Loucy (cell line): ENCODE measurements around the gene C1orf53.

Experiments used
- H2AFZ ChIP-seq: fragments of 200-600 bp; sonication (generic); 2 replicates; pipeline ENCODE4 v1.6.0; 2016; ENCODE audit warnings: antibody characterized with exemption, mild to moderate bottlenecking, low read length, moderate library complexity
- H3F3A ChIP-seq: fragments of 200-600 bp; 2 replicates; pipeline ENCODE4 v1.6.0; 2016; ENCODE audit warnings: antibody characterized with exemption, low read depth, mild to moderate bottlenecking
- H3K27me3 ChIP-seq: fragments of 200-600 bp; sonication (generic); 2 replicates; pipeline ENCODE4 v1.6.1; 2014; ENCODE audit warnings: low read length, mild to moderate bottlenecking; ENCODE audit not compliant: insufficient read depth, poor library complexity, severe bottlenecking
- H3K36me3 ChIP-seq: fragments of 200-600 bp; sonication (generic); 2 replicates; pipeline ENCODE4 v1.6.1; 2016; ENCODE audit warnings: low read length; ENCODE audit not compliant: insufficient read depth
- H3K4me1 ChIP-seq: fragments of 200-600 bp; sonication (generic); 2 replicates; pipeline ENCODE4 v1.5.1; 2014; ENCODE audit warnings: low read length, mild to moderate bottlenecking; ENCODE audit not compliant: insufficient read depth, poor library complexity, severe bottlenecking
- H3K4me2 ChIP-seq: fragments of 200-600 bp; sonication (generic); 2 replicates; pipeline ENCODE4 v1.6.0; 2014; ENCODE audit warnings: antibody characterized with exemption, low read length, low read depth, mild to moderate bottlenecking; ENCODE audit not compliant: poor library complexity, severe bottlenecking
- H3K4me3 ChIP-seq: fragments of 200-600 bp; sonication (generic); 2 replicates; pipeline ENCODE4 v1.5.1; 2014; ENCODE audit warnings: low read length, mild to moderate bottlenecking, mixed read lengths; ENCODE audit not compliant: poor library complexity, severe bottlenecking
- H3K79me2 ChIP-seq: fragments of 200-600 bp; sonication (generic); 2 replicates; pipeline ENCODE4 v1.6.1; 2014; ENCODE audit warnings: low read length; ENCODE audit not compliant: insufficient read depth
- H3K9ac ChIP-seq: fragments of 200-600 bp; sonication (generic); 2 replicates; pipeline ENCODE4 v1.6.0; 2014; ENCODE audit warnings: mild to moderate bottlenecking, low read depth, low read length, moderate library complexity; ENCODE audit not compliant: poor library complexity, severe bottlenecking
- H3K9me2 ChIP-seq: fragments of 200-600 bp; sonication (generic); replicated peaks from 2 replicates; pipeline ENCODE4 v1.6.1; 2016; ENCODE audit warnings: low read depth, low read length, mixed read lengths
- H3K9me3 ChIP-seq: fragments of 200-600 bp; sonication (generic); 2 replicates; pipeline ENCODE4 v1.6.1; 2014; ENCODE audit warnings: mild to moderate bottlenecking, antibody characterized with exemption, low read length, low read depth; ENCODE audit not compliant: insufficient read depth
- H4K20me1 ChIP-seq: fragments of 200-600 bp; sonication (generic); 2 replicates; pipeline ENCODE4 v1.6.0; 2014; ENCODE audit warnings: antibody characterized with exemption, low read length, mild to moderate bottlenecking; ENCODE audit not compliant: insufficient read depth, poor library complexity, severe bottlenecking
- CTCF ChIP-seq: fragments of 200-600 bp; sonication (generic); conservative IDR thresholded peaks from 2 replicates; pipeline ENCODE4 v1.5.1; 2014; ENCODE audit warnings: mild to moderate bottlenecking, antibody characterized with exemption, low read length
- EZH2phosphoT487 ChIP-seq: fragments of 200-600 bp; IDR thresholded peaks from 2 replicates; pipeline ENCODE4 v1.6.1; 2018; ENCODE audit warnings: antibody characterized with exemption, mild to moderate bottlenecking, moderate library complexity, borderline replicate concordance

Gene C1orf53

GRCh38 chr1:197899037-197899436 lies 3.4 kb upstream of the C1orf53 start:
- no peaks in the 10 kb centered on the region for H3K36me3 ChIP-seq
- TF ChIP-seq CTCF (no peak), EZH2phosphoT487 (no peak)

GRCh38 chr1:197902131-197902453 lies 338 bp upstream of the C1orf53 start:
- Histone ChIP-seq H3K36me3 (no peaks in the 10 kb centered on the region), H3K4me3 (peak overlapping the region; percentile 98), H3K4me2 (peak overlapping the region; percentile 90), H3K27me3 (no peaks in the 10 kb centered on the region), H3K4me1 (peaks cover 20% of the 10 kb centered on the region), H3K79me2 (peaks cover 7% of the 10 kb centered on the region; the same call in 1 of the 2 replicates), H3F3A (no peaks in the 10 kb centered on the region; the same call in 1 of the 2 replicates), H3K9ac (peak overlapping the region; percentile 88), H4K20me1 (no peaks in the 10 kb centered on the region), H3K9me3 (no peaks in the 10 kb centered on the region), H2AFZ (peak overlapping the region; percentile 82), H3K9me2 (no peaks in the 10 kb centered on the region)
- no peak for TF ChIP-seq EZH2phosphoT487
- TF ChIP-seq CTCF: no peak

More at GRCh38 chr1:197899037-197899436, 3.4 kb upstream of the C1orf53 start:
- Histone ChIP-seq H3K79me2 (peaks cover 7% of the 10 kb centered on the region; the same call in 1 of the 2 replicates), H3K27me3 (no peaks in the 10 kb centered on the region), H2AFZ (no peak overlapping the region), H3K4me2 (no peak overlapping the region), H3K4me3 (no peak overlapping the region), H3K4me1 (peaks cover 19% of the 10 kb centered on the region), H3F3A (no peaks in the 10 kb centered on the region), H3K9me3 (no peaks in the 10 kb centered on the region), H3K9ac (no peak overlapping the region), H3K9me2 (no peaks in the 10 kb centered on the region), H4K20me1 (no peaks in the 10 kb centered on the region)

- Histone ChIP-seq H3K9ac (peak overlapping the region; percentile 88), H3K79me2 (peaks cover 7% of the 10 kb centered on the region; the same call in 1 of the 2 replicates), H3K27me3 (no peaks in the 10 kb centered on the region)
Measured at GRCh38 chr1:197903196-197903514, 725 bp downstream of the C1orf53 start.

More at GRCh38 chr1:197903196-197903514, 725 bp downstream of the C1orf53 start:
- no peaks in the 10 kb centered on the region for H4K20me1 ChIP-seq
- peak overlapping the region; percentile 98 for H3K4me3 ChIP-seq
- TF ChIP-seq CTCF (no peak), EZH2phosphoT487 (no peak)
- peak overlapping the region; percentile 90 for H3K4me2 ChIP-seq
- H3F3A ChIP-seq: no peaks in the 10 kb centered on the region; the same call in 1 of the 2 replicates
- H3K9me3 ChIP-seq: no peaks in the 10 kb centered on the region
- H3K9me2 ChIP-seq: no peaks in the 10 kb centered on the region
- no peaks in the 10 kb centered on the region for H3K36me3 ChIP-seq
- H3K4me1 ChIP-seq: peaks cover 20% of the 10 kb centered on the region
- H2AFZ ChIP-seq: peak overlapping the region; percentile 82
